Activated naive CD4-positive, alpha-beta T cell treated with anti-CD3 and anti-CD28 coated beads, Interleukin-2, amount 10 ng/mL, durations not matched to agents 7 days and 5 days (primary cell): ENCODE results near the gene CPT1B.
A peak's percentile ranks its signal among the peaks of the same experiment; 100 is the strongest.
"Not testable (repeated sequence)": the region's sequence is repeated elsewhere in the genome, so short reads cannot be mapped to it uniquely, and the experiment has no call there.

Experiments used
- CTCF ChIA-PET: fragments of 350-600 bp; sonication (Branson Sonifier 250); formaldehyde crosslinking; loops from one replicate; lab custom pipeline; 2021; ENCODE audit warnings: antibody characterized with exemption; lab: Charles Lee
- DNase-seq: peaks from one replicate; pipeline ENCODE4 v3.0.0-alpha.2; 2020
- H3K27ac Mint-ChIP-seq: one replicate; pipeline ENCODE4 v1.8.0; 2021; ENCODE audit warnings: mild to moderate bottlenecking, moderate library complexity, mixed read lengths
- H3K27me3 Mint-ChIP-seq: one replicate; pipeline ENCODE4 v1.8.0; 2021; ENCODE audit warnings: mild to moderate bottlenecking, mixed read lengths
- H3K36me3 Mint-ChIP-seq: one replicate; pipeline ENCODE4 v1.8.0; 2021; ENCODE audit warnings: mixed read lengths
- H3K4me1 Mint-ChIP-seq: one replicate; pipeline ENCODE4 v1.8.0; 2021; ENCODE audit warnings: mixed read lengths
- H3K4me3 Mint-ChIP-seq: one replicate; pipeline ENCODE4 v1.8.0; 2021; ENCODE audit warnings: mild to moderate bottlenecking, moderate library complexity, mixed read lengths
- H3K9me3 Mint-ChIP-seq: one replicate; pipeline ENCODE4 v1.8.0; 2021; ENCODE audit warnings: mixed read lengths

CPT1B gene

GRCh38 chr22:50526108-50526833 is 52.0 kb downstream of the CPT1B start:
- CTCF ChIA-PET: interaction anchor here (0.5 to 6.1 kb wide), 17 partner anchors 9 to 275 kb away, joined by 3 to 46 read pairs (median 6); partner anchors contain the start of genes HDAC10, KLHDC7B, LMF2 and NCAPH2
- no peaks in the 10 kb centered on the region for H3K9me3 Mint-ChIP-seq
- peak overlapping the region; percentile 96 for H3K27ac Mint-ChIP-seq
- H3K36me3 Mint-ChIP-seq: peaks cover 9% of the 10 kb centered on the region
- peaks cover 3% of the 10 kb centered on the region for H3K27me3 Mint-ChIP-seq
- peaks cover 38% of the 10 kb centered on the region for H3K4me1 Mint-ChIP-seq
- peak; percentile 92 for DNase-seq
- H3K4me3 Mint-ChIP-seq: peak overlapping the region; percentile 84

GRCh38 chr22:50525858-50526107 is 52.4 kb downstream of the CPT1B start:
- Mint-ChIP-seq H3K4me1 (peaks cover 38% of the 10 kb centered on the region), H3K9me3 (no peaks in the 10 kb centered on the region), H3K27ac (peak overlapping the region; percentile 93), H3K4me3 (peak overlapping the region; percentile 88), H3K36me3 (peaks cover 11% of the 10 kb centered on the region), H3K27me3 (peaks cover 3% of the 10 kb centered on the region)
- no peak for DNase-seq
- CTCF ChIA-PET: interaction anchor here (0.5 to 6.1 kb wide), 17 partner anchors 10 to 274 kb away, joined by 3 to 46 read pairs (median 6); partner anchors contain the start of genes HDAC10, KLHDC7B, LMF2 and NCAPH2

GRCh38 chr22:50525104-50525857 is 52.9 kb downstream of the CPT1B start, which contains the start of gene SCO2:
SCO2 (minus strand) TSS chr22:50525598; CDS start chr22:50524411, 1,187 bp downstream.
- H3K36me3 Mint-ChIP-seq: peaks cover 14% of the 10 kb centered on the region
- H3K27ac Mint-ChIP-seq: peak within 1 kb of the TSS; percentile 96
- peak within 1 kb of the TSS; percentile 88 for H3K4me3 Mint-ChIP-seq
- H3K4me1 Mint-ChIP-seq: peaks cover 38% of the 10 kb centered on the region
- H3K9me3 Mint-ChIP-seq: no peaks in the 10 kb centered on the region
- DNase-seq: peak; percentile 98
- CTCF ChIA-PET: interaction anchor here (0.7 to 6.1 kb wide), 17 partner anchors 10 to 274 kb away, joined by 3 to 46 read pairs (median 6); partner anchors contain the start of genes HDAC10, KLHDC7B, LMF2 and NCAPH2
- no peaks in the 10 kb centered on the region for H3K27me3 Mint-ChIP-seq

- Mint-ChIP-seq H3K4me1 (peaks cover 37% of the 10 kb centered on the region), H3K9me3 (no peaks in the 10 kb centered on the region), H3K4me3 (peak overlapping the region; percentile 88), H3K27me3 (no peaks in the 10 kb centered on the region), H3K27ac (peak overlapping the region; percentile 95), H3K36me3 (peaks cover 14% of the 10 kb centered on the region)
- no peak for DNase-seq
- CTCF ChIA-PET: interaction anchor here (0.5 to 6.1 kb wide), 7 partner anchors 9 to 170 kb away, joined by 3 to 46 read pairs (median 16); partner anchors contain the start of genes KLHDC7B, LMF2, NCAPH2 and SYCE3
Observed at GRCh38 chr22:50524676-50525103, 53.5 kb downstream of the CPT1B start.

- Mint-ChIP-seq H3K36me3 (peaks cover 18% of the 10 kb centered on the region), H3K9me3 (no peaks in the 10 kb centered on the region), H3K27ac (peak overlapping the region; percentile 95), H3K27me3 (no peaks in the 10 kb centered on the region), H3K4me1 (peaks cover 35% of the 10 kb centered on the region), H3K4me3 (peak overlapping the region; percentile 88)
- peak; percentile 21 for DNase-seq
- CTCF ChIA-PET: interaction anchor here (0.5 to 6.1 kb wide), 5 partner anchors 8 to 169 kb away, joined by 3 to 46 read pairs (median 16); partner anchors contain the start of genes KLHDC7B and SYCE3
Observed at GRCh38 chr22:50523806-50524675, 54.2 kb downstream of the CPT1B start.

- H3K4me3 Mint-ChIP-seq: peak overlapping the region; percentile 33
- H3K4me1 Mint-ChIP-seq: peaks cover 29% of the 10 kb centered on the region
- CTCF ChIA-PET: interaction anchor here (1.1 to 2.9 kb wide), 2 partner anchors 8 to 15 kb away, joined by 4 to 16 read pairs; no protein-coding TSS in a partner anchor
- H3K9me3 Mint-ChIP-seq: no peaks in the 10 kb centered on the region
- H3K36me3 Mint-ChIP-seq: peaks cover 18% of the 10 kb centered on the region
- no peaks in the 10 kb centered on the region for H3K27me3 Mint-ChIP-seq
- peak overlapping the region; percentile 28 for H3K27ac Mint-ChIP-seq
- no peak for DNase-seq
Observed at GRCh38 chr22:50523458-50523805, 54.8 kb downstream of the CPT1B start.

- Mint-ChIP-seq H3K4me3 (peak overlapping the region; percentile 37), H3K4me1 (peaks cover 24% of the 10 kb centered on the region), H3K36me3 (peaks cover 18% of the 10 kb centered on the region), H3K27me3 (no peaks in the 10 kb centered on the region), H3K27ac (no peak overlapping the region), H3K9me3 (no peaks in the 10 kb centered on the region)
- DNase-seq: no peak
- CTCF ChIA-PET: interaction anchor here (1.1 to 1.6 kb wide), 2 partner anchors 14 to 98 kb away, joined by 4 read pairs; no protein-coding TSS in a partner anchor
Observed at GRCh38 chr22:50522806-50523438, 55.3 kb downstream of the CPT1B start.

GRCh38 chr22:50522208-50522805 is 55.9 kb downstream of the CPT1B start:
- Mint-ChIP-seq H3K4me3 (no peak overlapping the region), H3K27me3 (no peaks in the 10 kb centered on the region), H3K27ac (peak overlapping the region; percentile 19), H3K36me3 (peaks cover 21% of the 10 kb centered on the region), H3K4me1 (peaks cover 18% of the 10 kb centered on the region), H3K9me3 (no peaks in the 10 kb centered on the region)
- CTCF ChIA-PET: interaction anchor here (1.1 to 1.6 kb wide), 2 partner anchors 13 to 98 kb away, joined by 4 read pairs; no protein-coding TSS in a partner anchor
- no peak for DNase-seq

- no peak for DNase-seq
- Mint-ChIP-seq H3K9me3 (no peaks in the 10 kb centered on the region), H3K36me3 (peaks cover 21% of the 10 kb centered on the region)
Observed at GRCh38 chr22:50521710-50522109, 56.5 kb downstream of the CPT1B start.

GRCh38 chr22:50520826-50521453 is 57.3 kb downstream of the CPT1B start:
- Mint-ChIP-seq H3K36me3 (peaks cover 22% of the 10 kb centered on the region), H3K27me3 (no peaks in the 10 kb centered on the region), H3K27ac (peak overlapping the region; percentile 24), H3K4me3 (no peak overlapping the region), H3K9me3 (no peaks in the 10 kb centered on the region), H3K4me1 (peaks cover 11% of the 10 kb centered on the region)
- no peak for DNase-seq
- CTCF ChIA-PET: no interaction called here

More at GRCh38 chr22:50521710-50522109, 56.5 kb downstream of the CPT1B start:
- no peak overlapping the region for H3K4me3 Mint-ChIP-seq
- no peaks in the 10 kb centered on the region for H3K27me3 Mint-ChIP-seq
- H3K4me1 Mint-ChIP-seq: peaks cover 12% of the 10 kb centered on the region
- CTCF ChIA-PET: interaction anchor here (1.6 kb wide), 1 partner anchor 99 kb away, joined by 4 read pairs; no protein-coding TSS in a partner anchor
- H3K27ac Mint-ChIP-seq: no peak overlapping the region

- CTCF ChIA-PET, H3K4me3 Mint-ChIP-seq, H3K27me3 Mint-ChIP-seq, DNase-seq, H3K9me3 Mint-ChIP-seq, H3K27ac Mint-ChIP-seq: not testable (repeated sequence)
- peaks cover 15% of the 10 kb centered on the region for H3K4me1 Mint-ChIP-seq
- H3K36me3 Mint-ChIP-seq: peaks cover 22% of the 10 kb centered on the region
Observed at GRCh38 chr22:50520184-50520583, 58.0 kb downstream of the CPT1B start.

GRCh38 chr22:50519151-50519550 is 59.1 kb downstream of the CPT1B start:
- Mint-ChIP-seq H3K27me3 (no peaks in the 10 kb centered on the region), H3K36me3 (peaks cover 22% of the 10 kb centered on the region), H3K4me1 (peaks cover 11% of the 10 kb centered on the region), H3K9me3 (no peaks in the 10 kb centered on the region), H3K27ac (no peak overlapping the region), H3K4me3 (no peak overlapping the region)
- CTCF ChIA-PET: no interaction called here
- no peak for DNase-seq
